Skeletal muscle satellite cell (primary cell): ENCODE data around the gene L3MBTL3.
"Not testable (repeated sequence)": the region's sequence is repeated elsewhere in the genome, so short reads cannot be mapped to it uniquely, and the experiment has no call there.

Experiments
- H3K27me3 ChIP-seq: 2 replicates; pipeline ENCODE4 v1.7.0; 2013; ENCODE audit warnings: low read length; ENCODE audit not compliant: control insufficient read depth, insufficient read depth
- H3K36me3 ChIP-seq: 2 replicates; pipeline ENCODE4 v1.7.0; 2013; ENCODE audit warnings: mild to moderate bottlenecking, control low read depth, low read length; ENCODE audit not compliant: insufficient read depth
- H3K4me1 ChIP-seq: 2 replicates; pipeline ENCODE4 v1.7.0; 2013; ENCODE audit warnings: low read length; ENCODE audit not compliant: control insufficient read depth, insufficient read depth
- H3K4me2 ChIP-seq: 2 replicates; pipeline ENCODE4 v1.7.0; 2013; ENCODE audit warnings: mild to moderate bottlenecking, low read length
- H3K4me3 ChIP-seq: 2 replicates; pipeline ENCODE4 v1.7.0; 2013; ENCODE audit warnings: low read length
- H3K9ac ChIP-seq: 2 replicates; pipeline ENCODE4 v1.7.0; 2013; ENCODE audit warnings: mild to moderate bottlenecking, low read depth, low read length, moderate library complexity
- H3K9me3 ChIP-seq: replicated peaks from 2 replicates; pipeline ENCODE4 v1.7.0; 2013; ENCODE audit warnings: mild to moderate bottlenecking, control low read depth, low read length

L3MBTL3 gene

GRCh38 chr6:130148181-130148580 is 129.8 kb downstream of the L3MBTL3 start:
- H3K4me2 ChIP-seq, result no peak overlapping the region
- H3K27me3 ChIP-seq, result no peaks in the 10 kb centered on the region
- no peak overlapping the region for H3K4me3 ChIP-seq
- no peak overlapping the region for H3K9ac ChIP-seq
- H3K9me3 ChIP-seq, result no peaks in the 10 kb centered on the region
- H3K4me1 ChIP-seq, result no peaks in the 10 kb centered on the region
- no peaks in the 10 kb centered on the region for H3K36me3 ChIP-seq

- not testable (repeated sequence) for H3K4me1 ChIP-seq, H3K9ac ChIP-seq, H3K36me3 ChIP-seq, H3K9me3 ChIP-seq, H3K4me2 ChIP-seq, H3K4me3 ChIP-seq, H3K27me3 ChIP-seq
Measured at GRCh38 chr6:130149016-130149415, 130.6 kb downstream of the L3MBTL3 start.

DNA sequence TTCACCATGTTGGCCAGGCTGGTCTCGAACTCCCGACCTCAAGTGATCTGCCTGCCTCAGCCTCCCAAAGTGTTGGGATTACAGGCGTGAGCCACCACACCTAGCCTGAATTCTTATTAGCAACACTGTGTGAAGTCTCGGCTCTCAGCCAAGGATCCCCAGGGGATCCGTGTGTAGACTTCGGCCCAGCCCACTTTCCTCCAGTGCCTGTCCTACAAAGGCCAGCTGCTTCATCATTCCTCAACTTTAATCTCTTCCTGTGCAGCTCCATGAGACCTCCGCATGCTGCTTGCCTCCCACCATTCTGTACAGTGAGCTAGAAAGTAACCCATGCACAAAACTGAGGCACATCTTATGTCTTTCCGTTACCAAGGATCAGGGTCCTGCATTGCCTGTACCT is 132.5 kb downstream of the L3MBTL3 start:
- no peak overlapping the region for H3K4me2 ChIP-seq
- no peaks in the 10 kb centered on the region for H3K9me3 ChIP-seq
- no peaks in the 10 kb centered on the region for H3K27me3 ChIP-seq
- no peaks in the 10 kb centered on the region for H3K36me3 ChIP-seq
- no peaks in the 10 kb centered on the region for H3K4me1 ChIP-seq
- H3K9ac ChIP-seq, result no peak overlapping the region
- no peak overlapping the region for H3K4me3 ChIP-seq

DNA sequence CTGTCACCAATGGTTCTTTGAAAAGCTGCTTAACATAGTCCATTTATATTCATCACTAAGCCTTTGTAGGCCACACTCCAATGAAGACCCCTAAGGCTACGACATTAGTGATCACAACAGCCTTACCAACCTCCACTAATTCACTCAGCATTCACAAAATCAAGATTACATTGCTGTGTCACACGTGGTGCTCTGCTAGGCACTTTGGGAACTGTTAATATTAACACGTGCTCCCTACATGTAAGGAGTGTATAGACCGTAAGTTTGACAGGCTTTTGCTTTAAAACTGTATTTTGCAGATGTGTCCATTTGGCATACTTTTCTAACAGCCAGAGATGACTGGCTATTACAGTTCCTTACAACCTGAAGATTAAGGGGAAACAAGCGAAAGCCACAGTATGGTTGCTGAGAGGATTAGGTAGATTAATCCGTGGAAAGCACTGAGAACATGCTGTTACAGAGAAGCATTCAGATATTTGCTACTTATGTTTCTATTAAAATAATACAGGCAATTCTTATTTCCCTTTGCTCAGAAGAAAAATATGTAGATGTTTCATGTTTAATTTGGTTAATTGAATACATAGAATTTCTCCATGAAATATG is 134.6 kb downstream of the L3MBTL3 start:
- H3K4me1 ChIP-seq, result no peaks in the 10 kb centered on the region
- no peaks in the 10 kb centered on the region for H3K27me3 ChIP-seq
- no peak overlapping the region for H3K4me2 ChIP-seq
- H3K36me3 ChIP-seq, result no peaks in the 10 kb centered on the region
- H3K4me3 ChIP-seq, result no peak overlapping the region
- no peaks in the 10 kb centered on the region for H3K9me3 ChIP-seq
- no peak overlapping the region for H3K9ac ChIP-seq

DNA sequence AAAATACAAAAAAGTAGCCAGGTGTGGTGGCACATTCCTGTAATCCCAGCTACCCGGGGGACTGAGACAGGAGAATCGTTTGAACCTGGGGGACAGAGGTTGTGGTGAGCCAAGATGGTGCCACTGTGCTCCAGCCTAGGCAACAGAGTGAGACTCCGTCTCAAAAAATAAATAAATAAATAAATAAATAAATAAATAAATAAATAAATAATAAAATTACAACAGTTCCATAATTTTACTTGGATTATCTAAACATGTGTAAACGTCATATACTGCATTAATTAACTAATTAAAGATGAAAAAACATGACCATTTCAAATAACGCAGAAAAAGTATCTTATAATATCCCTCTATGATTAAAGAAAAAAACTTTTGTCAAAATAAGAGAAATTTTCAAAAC is 138.5 kb downstream of the L3MBTL3 start:
- Histone ChIP-seq H3K9ac (no peak overlapping the region), H3K9me3 (no peaks in the 10 kb centered on the region), H3K27me3 (no peaks in the 10 kb centered on the region), H3K4me3 (no peak overlapping the region), H3K4me2 (no peak overlapping the region), H3K36me3 (no peaks in the 10 kb centered on the region), H3K4me1 (no peaks in the 10 kb centered on the region)

- H3K36me3 ChIP-seq, result no peaks in the 10 kb centered on the region
Measured at GRCh38 chr6:130158056-130158455, 139.7 kb downstream of the L3MBTL3 start.

GRCh38 chr6:130158548-130158947 is 140.2 kb downstream of the L3MBTL3 start:
- H3K36me3 ChIP-seq, result no peaks in the 10 kb centered on the region
- no peak overlapping the region for H3K9ac ChIP-seq
- H3K4me2 ChIP-seq, result no peak overlapping the region
- no peak overlapping the region for H3K4me3 ChIP-seq
- no peaks in the 10 kb centered on the region for H3K27me3 ChIP-seq
- no peaks in the 10 kb centered on the region for H3K9me3 ChIP-seq
- no peaks in the 10 kb centered on the region for H3K4me1 ChIP-seq

More at GRCh38 chr6:130158056-130158455, 139.7 kb downstream of the L3MBTL3 start:
- Histone ChIP-seq H3K9ac (no peak overlapping the region), H3K9me3 (no peaks in the 10 kb centered on the region), H3K4me3 (no peak overlapping the region), H3K27me3 (no peaks in the 10 kb centered on the region), H3K4me1 (no peaks in the 10 kb centered on the region), H3K4me2 (no peak overlapping the region)

DNA sequence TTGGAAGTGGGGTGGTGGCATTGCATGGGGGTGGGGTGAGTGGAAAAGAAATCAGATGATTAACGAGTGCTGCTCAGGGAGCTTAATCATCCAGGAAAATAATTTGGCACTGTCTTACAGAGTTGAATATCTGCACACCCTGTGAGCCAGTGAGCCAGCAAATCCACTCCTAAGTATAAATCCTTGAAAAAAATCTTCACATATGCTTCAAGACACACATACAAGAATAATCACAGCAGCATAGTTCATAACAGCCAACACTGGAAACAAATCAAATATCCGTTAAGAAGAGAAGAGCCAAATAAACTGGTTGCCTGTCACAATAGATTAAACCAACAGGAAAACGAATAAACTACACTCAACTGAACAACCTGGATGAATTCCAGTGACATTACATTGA is 141.6 kb downstream of the L3MBTL3 start:
- Histone ChIP-seq H3K4me1 (no peaks in the 10 kb centered on the region), H3K4me3 (no peak overlapping the region), H3K9me3 (no peaks in the 10 kb centered on the region), H3K27me3 (no peaks in the 10 kb centered on the region), H3K9ac (no peak overlapping the region), H3K36me3 (no peaks in the 10 kb centered on the region), H3K4me2 (no peak overlapping the region)

GRCh38 chr6:130161683-130162404 is 143.5 kb downstream of the L3MBTL3 start:
- Histone ChIP-seq H3K9ac (no peak overlapping the region), H3K9me3 (no peaks in the 10 kb centered on the region), H3K4me2 (no peak overlapping the region), H3K27me3 (peaks cover 8% of the 10 kb centered on the region), H3K4me3 (no peak overlapping the region), H3K4me1 (no peaks in the 10 kb centered on the region), H3K36me3 (no peaks in the 10 kb centered on the region)

GRCh38 chr6:130162421-130162820 is 144.0 kb downstream of the L3MBTL3 start:
- no peaks in the 10 kb centered on the region for H3K9me3 ChIP-seq
- H3K4me3 ChIP-seq, result no peak overlapping the region
- no peak overlapping the region for H3K9ac ChIP-seq
- no peaks in the 10 kb centered on the region for H3K36me3 ChIP-seq
- H3K4me1 ChIP-seq, result no peaks in the 10 kb centered on the region
- peaks cover 10% of the 10 kb centered on the region for H3K27me3 ChIP-seq
- H3K4me2 ChIP-seq, result no peak overlapping the region

DNA sequence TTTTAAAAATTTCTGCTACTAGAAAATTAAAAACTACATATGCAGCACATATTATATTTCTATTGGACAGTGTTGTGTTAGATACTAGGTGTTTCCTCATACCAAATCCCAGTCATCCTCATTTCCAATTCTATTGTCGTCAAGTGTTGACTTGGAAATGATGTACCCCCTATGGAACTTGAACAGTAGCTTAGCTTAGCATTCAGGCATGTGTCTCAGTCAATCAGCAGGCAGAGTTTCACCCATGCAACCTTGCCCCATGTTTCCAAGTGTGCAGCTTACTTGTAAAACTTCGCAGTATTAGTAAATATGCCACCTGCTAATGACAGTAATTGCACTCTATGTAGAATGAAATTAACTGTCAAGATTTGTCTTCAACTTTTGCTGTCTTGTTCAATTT is 144.9 kb downstream of the L3MBTL3 start:
- no peak overlapping the region for H3K4me3 ChIP-seq
- H3K9ac ChIP-seq, result no peak overlapping the region
- H3K9me3 ChIP-seq, result no peaks in the 10 kb centered on the region
- H3K4me1 ChIP-seq, result no peaks in the 10 kb centered on the region
- peaks cover 10% of the 10 kb centered on the region for H3K27me3 ChIP-seq
- no peaks in the 10 kb centered on the region for H3K36me3 ChIP-seq
- no peak overlapping the region for H3K4me2 ChIP-seq

DNA sequence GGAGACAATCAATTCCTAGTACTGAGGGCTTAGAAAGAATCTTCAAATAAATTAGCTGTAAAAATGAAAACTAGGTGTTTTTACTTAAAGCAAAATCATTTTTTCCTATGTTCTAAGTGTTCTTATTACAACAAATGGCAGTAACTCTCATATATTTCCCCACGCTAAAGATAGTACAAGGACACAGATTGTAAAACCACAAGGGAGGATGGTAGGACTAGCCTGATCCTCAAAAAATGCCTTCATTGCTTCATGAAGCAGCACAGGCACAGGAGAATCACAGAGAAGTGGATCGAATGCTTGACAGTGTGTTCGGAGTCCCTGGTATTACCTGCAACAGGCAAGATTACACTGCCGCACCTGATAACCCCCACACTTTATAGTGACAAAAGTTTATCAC is 145.9 kb downstream of the L3MBTL3 start:
- H3K4me3 ChIP-seq, result no peak overlapping the region
- no peaks in the 10 kb centered on the region for H3K36me3 ChIP-seq
- H3K9ac ChIP-seq, result no peak overlapping the region
- no peaks in the 10 kb centered on the region for H3K4me1 ChIP-seq
- H3K4me2 ChIP-seq, result no peak overlapping the region
- H3K9me3 ChIP-seq, result no peaks in the 10 kb centered on the region
- H3K27me3 ChIP-seq, result peaks cover 10% of the 10 kb centered on the region
